Measurements from ENCODE around the gene TSPO2.

DNA sequence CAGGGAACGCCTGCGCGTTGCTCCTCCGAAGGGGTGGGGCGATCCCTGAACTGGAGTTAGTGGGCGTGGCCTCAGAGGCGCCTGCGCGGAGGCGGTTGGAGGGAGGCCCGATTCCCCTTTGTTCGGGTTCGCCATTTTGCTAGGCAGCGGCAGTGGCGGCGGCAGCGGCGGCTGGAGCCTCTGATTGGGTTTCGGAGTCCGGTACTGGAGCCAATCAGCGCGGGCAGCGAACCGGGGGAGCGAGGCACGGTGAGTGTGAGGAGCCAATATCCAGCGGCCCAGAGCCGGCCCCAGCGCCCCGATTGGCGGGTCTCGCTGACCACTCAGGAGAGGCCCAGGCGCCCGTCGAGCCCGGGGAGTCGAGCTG is 30.6 kb downstream of the TSPO2 start, which contains the start of gene NFYA:
- TF ChIP-seq, protein P1, sequence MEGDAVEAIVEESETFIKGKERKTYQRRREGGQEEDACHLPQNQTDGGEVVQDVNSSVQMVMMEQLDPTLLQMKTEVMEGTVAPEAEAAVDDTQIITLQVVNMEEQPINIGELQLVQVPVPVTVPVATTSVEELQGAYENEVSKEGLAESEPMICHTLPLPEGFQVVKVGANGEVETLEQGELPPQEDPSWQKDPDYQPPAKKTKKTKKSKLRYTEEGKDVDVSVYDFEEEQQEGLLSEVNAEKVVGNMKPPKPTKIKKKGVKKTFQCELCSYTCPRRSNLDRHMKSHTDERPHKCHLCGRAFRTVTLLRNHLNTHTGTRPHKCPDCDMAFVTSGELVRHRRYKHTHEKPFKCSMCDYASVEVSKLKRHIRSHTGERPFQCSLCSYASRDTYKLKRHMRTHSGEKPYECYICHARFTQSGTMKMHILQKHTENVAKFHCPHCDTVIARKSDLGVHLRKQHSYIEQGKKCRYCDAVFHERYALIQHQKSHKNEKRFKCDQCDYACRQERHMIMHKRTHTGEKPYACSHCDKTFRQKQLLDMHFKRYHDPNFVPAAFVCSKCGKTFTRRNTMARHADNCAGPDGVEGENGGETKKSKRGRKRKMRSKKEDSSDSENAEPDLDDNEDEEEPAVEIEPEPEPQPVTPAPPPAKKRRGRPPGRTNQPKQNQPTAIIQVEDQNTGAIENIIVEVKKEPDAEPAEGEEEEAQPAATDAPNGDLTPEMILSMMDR (IDR thresholded peaks at IDR 0.05): no peak
- peak; percentile 32 to 86 for TF ChIP-seq POLR2AphosphoS5 (IDR thresholded peaks at IDR 0.05)

Measured in esophagus muscularis mucosa (tissue), 3 donors.